GM18868 (cell line): Measurements from ENCODE around the gene CSTB.

Source experiments
- ATAC-seq: cut with Tn5 transposase; IDR thresholded peaks from one replicate; pipeline ENCODE4 v1.9.1; 2021; ENCODE audit warnings: mild to moderate bottlenecking, moderate library complexity; ENCODE audit not compliant: unreplicated experiment

Gene CSTB

GRCh38 chr21:43733529-43734071 is 42.5 kb downstream of the CSTB start:
- ATAC-seq = no peak

GRCh38 chr21:43733060-43733459 is 43.0 kb downstream of the CSTB start:
- no peak for ATAC-seq

GRCh38 chr21:43731891-43732711 is 44.0 kb downstream of the CSTB start:
- ATAC-seq = no peak

- ATAC-seq = no peak
Measured at GRCh38 chr21:43731476-43731875, 44.6 kb downstream of the CSTB start.

- peak; percentile 75 for ATAC-seq
Measured at GRCh38 chr21:43728467-43729390, 47.4 kb downstream of the CSTB start.

GRCh38 chr21:43728154-43728466 is 48.0 kb downstream of the CSTB start:
- no peak for ATAC-seq

GRCh38 chr21:43727519-43728153 is 48.5 kb downstream of the CSTB start:
- no peak for ATAC-seq

GRCh38 chr21:43726686-43727518 is 49.2 kb downstream of the CSTB start:
- ATAC-seq = no peak
